ENCODE results near the gene SMYD4.

DNA sequence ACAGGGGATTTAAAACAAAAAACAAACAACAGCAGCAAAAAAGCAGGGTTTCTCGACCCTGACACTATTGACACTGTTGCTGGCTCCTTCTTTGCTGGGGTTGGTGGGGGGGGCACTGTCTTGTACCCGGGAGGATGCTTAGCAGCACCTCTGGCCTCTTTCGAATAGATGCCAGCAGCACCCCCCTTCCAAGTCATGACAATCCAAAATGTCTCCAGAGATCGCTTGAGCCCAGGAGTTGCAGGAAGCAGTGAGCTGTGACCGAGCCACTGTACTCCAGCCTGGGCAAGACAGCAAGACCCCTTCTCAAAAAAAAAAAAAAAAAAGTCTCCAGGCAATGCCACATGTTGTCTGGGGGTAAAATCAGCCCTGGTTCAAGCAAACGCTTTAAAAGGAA, 47.5 kb downstream of the SMYD4 start:
- TF ChIP-seq, protein P1, sequence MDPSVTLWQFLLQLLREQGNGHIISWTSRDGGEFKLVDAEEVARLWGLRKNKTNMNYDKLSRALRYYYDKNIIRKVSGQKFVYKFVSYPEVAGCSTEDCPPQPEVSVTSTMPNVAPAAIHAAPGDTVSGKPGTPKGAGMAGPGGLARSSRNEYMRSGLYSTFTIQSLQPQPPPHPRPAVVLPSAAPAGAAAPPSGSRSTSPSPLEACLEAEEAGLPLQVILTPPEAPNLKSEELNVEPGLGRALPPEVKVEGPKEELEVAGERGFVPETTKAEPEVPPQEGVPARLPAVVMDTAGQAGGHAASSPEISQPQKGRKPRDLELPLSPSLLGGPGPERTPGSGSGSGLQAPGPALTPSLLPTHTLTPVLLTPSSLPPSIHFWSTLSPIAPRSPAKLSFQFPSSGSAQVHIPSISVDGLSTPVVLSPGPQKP (CRISPR knock-in tag; IDR thresholded peaks at IDR 0.05) = no peak
- no peak for TF ChIP-seq TCFL5 (CRISPR knock-in tag; conservative IDR thresholded peaks at IDR 0.05)

Measured in K562 (cell line).